GM12878 (cell line): Measurements from ENCODE around the gene COL16A1. TPM values are rescaled to one million over a fixed set of nuclear protein-coding genes. Genes with fewer than 3 reads are reported as not detected.
A peak's percentile ranks its signal among the peaks of the same experiment; 100 is the strongest.

Experiments
- ATF7 ChIP-seq: fragments of 450-650 bp; IDR thresholded peaks from 2 replicates; pipeline ENCODE4 v1.6.1; 2016; ENCODE audit warnings: low read depth, mild to moderate bottlenecking
- BMI1 ChIP-seq: fragments of 450-650 bp; IDR thresholded peaks from 2 replicates; pipeline ENCODE4 v1.6.1; 2016; ENCODE audit warnings: mild to moderate bottlenecking, moderate library complexity, borderline replicate concordance
- CEBPB ChIP-seq, 2 experiments: fragments of 150-350 bp in 1 of 2; IDR thresholded peaks; 2 replicates each; pipeline ENCODE4 v1.6.1; 2012 to 2014; ENCODE audit warnings: low read depth in 2 of 2, low read length in 2 of 2, borderline replicate concordance in 1 of 2, inconsistent platforms in 1 of 2
- CREM ChIP-seq: IDR thresholded peaks from 2 replicates; pipeline ENCODE4 v1.6.1; 2014; ENCODE audit warnings: antibody characterized with exemption, low read depth
- CUX1 ChIP-seq: IDR thresholded peaks from 2 replicates; pipeline ENCODE4 v1.6.1; 2012; ENCODE audit warnings: improper control_type of control experiment, low read depth, low read length; ENCODE audit not compliant: insufficient replicate concordance
- E2F4 ChIP-seq: IDR thresholded peaks from 2 replicates; pipeline ENCODE4 v1.6.1; 2012; ENCODE audit warnings: low read depth, low read length, improper control_type of control experiment
- EED ChIP-seq: sonication (generic); IDR thresholded peaks from 2 replicates; pipeline ENCODE4 v1.6.1; 2016; ENCODE audit warnings: antibody characterized with exemption, low read depth
- FOXK2 ChIP-seq: fragments of 450-650 bp; IDR thresholded peaks from 2 replicates; pipeline ENCODE4 v1.6.1; 2017; ENCODE audit warnings: mild to moderate bottlenecking, moderate library complexity
- MEF2B ChIP-seq: fragments of 450-650 bp; IDR thresholded peaks from 2 replicates; pipeline ENCODE4 v1.6.1; 2018; ENCODE audit warnings: mild to moderate bottlenecking, moderate library complexity; ENCODE audit not compliant: partially characterized antibody, poor library complexity, severe bottlenecking
- MXI1 ChIP-seq: fragments of 150-350 bp; IDR thresholded peaks from 2 replicates; pipeline ENCODE4 v1.6.1; 2011; ENCODE audit warnings: low read depth, mild to moderate bottlenecking, inconsistent platforms, low read length, improper control_type of control experiment
- RAD21 ChIP-seq: IDR thresholded peaks from 2 replicates; pipeline ENCODE4 v1.6.1; 2011; ENCODE audit warnings: mild to moderate bottlenecking, low read depth, low read length, moderate library complexity; ENCODE audit not compliant: insufficient read depth
- RAD51 ChIP-seq: fragments of 450-650 bp; IDR thresholded peaks from 2 replicates; pipeline ENCODE4 v1.6.1; 2016; ENCODE audit warnings: moderate library complexity, mild to moderate bottlenecking, inconsistent platforms
- RFX5 ChIP-seq: IDR thresholded peaks from 2 replicates; pipeline ENCODE4 v1.6.1; 2011; ENCODE audit warnings: low read depth, low read length, improper control_type of control experiment
- SREBF2 ChIP-seq: IDR thresholded peaks from 2 replicates; pipeline ENCODE4 v1.6.1; 2012; ENCODE audit warnings: mild to moderate bottlenecking, low read length
- polyA plus RNA-seq, 11 experiments: library from polyadenylated mRNA; depleted of rRNA in 4 of 11; unstranded in 6 of 11; stranded (reverse) in 5 of 11; fragments of >200 nt; fragmentation: Nextera tagmentation in 4 of 11; fragmentation: Illumina TruSeq in 1 of 11; extraction: Ambion mirVana in 4 of 11; extraction: Trizol in 1 of 11; gene quantifications; 1 replicate in 1 of 11; 2 replicates in 10 of 11; pipeline versions ENCODE4 v1.2.1 to v1.2.3, GENCODE V29; 2011 to 2016; ENCODE audit warnings: inconsistent platforms in 2 of 11, missing spikeins in 2 of 11, low read depth in 1 of 11
- total RNA-seq, 4 experiments: library from RNA; depleted of rRNA in 3 of 4; stranded (reverse); fragments of >200 nt in 3 of 4; fragmentation: Illumina TruSeq in 1 of 4; extraction: Trizol in 1 of 4; gene quantifications; 2 replicates each; pipeline versions ENCODE4 v1.2.1 to v1.2.3, GENCODE V29; 2013 to 2021
- TF ChIP-seq, protein P1 (sequence below): IDR thresholded peaks from 2 replicates; pipeline ENCODE4 v1.6.1; 2011; ENCODE audit warnings: low read depth, low read length, improper control_type of control experiment, borderline replicate concordance
- TF ChIP-seq, protein P2 (sequence below): fragments of 450-650 bp; IDR thresholded peaks from 2 replicates; pipeline ENCODE4 v1.6.1; 2018; ENCODE audit warnings: borderline replicate concordance, mild to moderate bottlenecking; ENCODE audit not compliant: partially characterized antibody
- TF ChIP-seq, protein P3 (sequence below): fragments of 450-650 bp; IDR thresholded peaks from 2 replicates; pipeline ENCODE4 v1.6.1; 2017; ENCODE audit warnings: mild to moderate bottlenecking, moderate library complexity

COL16A1 gene
- total and polyA plus RNA-seq, 10 of the 15 experiments (the other 5 are each of a cell fraction or from before 2014, with no cell fraction given): 0.02 to 3.7 (median 0.59) TPM

- TF ChIP-seq, protein P1, sequence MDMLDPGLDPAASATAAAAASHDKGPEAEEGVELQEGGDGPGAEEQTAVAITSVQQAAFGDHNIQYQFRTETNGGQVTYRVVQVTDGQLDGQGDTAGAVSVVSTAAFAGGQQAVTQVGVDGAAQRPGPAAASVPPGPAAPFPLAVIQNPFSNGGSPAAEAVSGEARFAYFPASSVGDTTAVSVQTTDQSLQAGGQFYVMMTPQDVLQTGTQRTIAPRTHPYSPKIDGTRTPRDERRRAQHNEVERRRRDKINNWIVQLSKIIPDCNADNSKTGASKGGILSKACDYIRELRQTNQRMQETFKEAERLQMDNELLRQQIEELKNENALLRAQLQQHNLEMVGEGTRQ: no peak
- peak; percentile 62 for TF ChIP-seq RAD21
- TF ChIP-seq E2F4: no peak
- TF ChIP-seq, protein P2, sequence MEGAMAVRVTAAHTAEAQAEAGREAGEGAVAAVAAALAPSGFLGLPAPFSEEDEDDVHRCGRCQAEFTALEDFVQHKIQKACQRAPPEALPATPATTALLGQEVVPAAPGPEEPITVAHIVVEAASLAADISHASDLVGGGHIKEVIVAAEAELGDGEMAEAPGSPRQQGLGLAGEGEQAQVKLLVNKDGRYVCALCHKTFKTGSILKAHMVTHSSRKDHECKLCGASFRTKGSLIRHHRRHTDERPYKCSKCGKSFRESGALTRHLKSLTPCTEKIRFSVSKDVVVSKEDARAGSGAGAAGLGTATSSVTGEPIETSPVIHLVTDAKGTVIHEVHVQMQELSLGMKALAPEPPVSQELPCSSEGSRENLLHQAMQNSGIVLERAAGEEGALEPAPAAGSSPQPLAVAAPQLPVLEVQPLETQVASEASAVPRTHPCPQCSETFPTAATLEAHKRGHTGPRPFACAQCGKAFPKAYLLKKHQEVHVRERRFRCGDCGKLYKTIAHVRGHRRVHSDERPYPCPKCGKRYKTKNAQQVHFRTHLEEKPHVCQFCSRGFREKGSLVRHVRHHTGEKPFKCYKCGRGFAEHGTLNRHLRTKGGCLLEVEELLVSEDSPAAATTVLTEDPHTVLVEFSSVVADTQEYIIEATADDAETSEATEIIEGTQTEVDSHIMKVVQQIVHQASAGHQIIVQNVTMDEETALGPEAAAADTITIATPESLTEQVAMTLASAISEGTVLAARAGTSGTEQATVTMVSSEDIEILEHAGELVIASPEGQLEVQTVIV: no peak
- TF ChIP-seq ATF7: no peak; the same call in 1 of the 2 replicates
- no peak for TF ChIP-seq RFX5
- no peak for TF ChIP-seq CREM
- TF ChIP-seq EED: peak; percentile 47
- TF ChIP-seq MEF2B: no peak
- TF ChIP-seq SREBF2: no peak
- TF ChIP-seq BMI1: 0 out of 2 replicates have a peak, but pooled peaks have one; percentile 2
- TF ChIP-seq CEBPB (IDR thresholded peaks at IDR 0.05; ENCODE audit: borderline replicate concordance in 1 of 2, low read depth in 2 of 2, low read length in 2 of 2): no peak
- TF ChIP-seq CUX1: no peak
- no peak for TF ChIP-seq MXI1
- no peak for TF ChIP-seq FOXK2
- TF ChIP-seq, protein P3, sequence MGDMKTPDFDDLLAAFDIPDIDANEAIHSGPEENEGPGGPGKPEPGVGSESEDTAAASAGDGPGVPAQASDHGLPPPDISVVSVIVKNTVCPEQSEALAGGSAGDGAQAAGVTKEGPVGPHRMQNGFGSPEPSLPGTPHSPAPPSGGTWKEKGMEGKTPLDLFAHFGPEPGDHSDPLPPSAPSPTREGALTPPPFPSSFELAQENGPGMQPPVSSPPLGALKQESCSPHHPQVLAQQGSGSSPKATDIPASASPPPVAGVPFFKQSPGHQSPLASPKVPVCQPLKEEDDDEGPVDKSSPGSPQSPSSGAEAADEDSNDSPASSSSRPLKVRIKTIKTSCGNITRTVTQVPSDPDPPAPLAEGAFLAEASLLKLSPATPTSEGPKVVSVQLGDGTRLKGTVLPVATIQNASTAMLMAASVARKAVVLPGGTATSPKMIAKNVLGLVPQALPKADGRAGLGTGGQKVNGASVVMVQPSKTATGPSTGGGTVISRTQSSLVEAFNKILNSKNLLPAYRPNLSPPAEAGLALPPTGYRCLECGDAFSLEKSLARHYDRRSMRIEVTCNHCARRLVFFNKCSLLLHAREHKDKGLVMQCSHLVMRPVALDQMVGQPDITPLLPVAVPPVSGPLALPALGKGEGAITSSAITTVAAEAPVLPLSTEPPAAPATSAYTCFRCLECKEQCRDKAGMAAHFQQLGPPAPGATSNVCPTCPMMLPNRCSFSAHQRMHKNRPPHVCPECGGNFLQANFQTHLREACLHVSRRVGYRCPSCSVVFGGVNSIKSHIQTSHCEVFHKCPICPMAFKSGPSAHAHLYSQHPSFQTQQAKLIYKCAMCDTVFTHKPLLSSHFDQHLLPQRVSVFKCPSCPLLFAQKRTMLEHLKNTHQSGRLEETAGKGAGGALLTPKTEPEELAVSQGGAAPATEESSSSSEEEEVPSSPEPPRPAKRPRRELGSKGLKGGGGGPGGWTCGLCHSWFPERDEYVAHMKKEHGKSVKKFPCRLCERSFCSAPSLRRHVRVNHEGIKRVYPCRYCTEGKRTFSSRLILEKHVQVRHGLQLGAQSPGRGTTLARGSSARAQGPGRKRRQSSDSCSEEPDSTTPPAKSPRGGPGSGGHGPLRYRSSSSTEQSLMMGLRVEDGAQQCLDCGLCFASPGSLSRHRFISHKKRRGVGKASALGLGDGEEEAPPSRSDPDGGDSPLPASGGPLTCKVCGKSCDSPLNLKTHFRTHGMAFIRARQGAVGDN: no peak
- no peak for TF ChIP-seq RAD51
Observed at GRCh38 chr1:31707711-31708110, 3.9 kb upstream of the COL16A1 start (continued).
